A673 (cell line): Measurements from ENCODE around the gene UBXN6.

Source experiments
- CTCF ChIP-seq: fragments of 300-800, 200-600 bp; sonication (generic); conservative IDR thresholded peaks from 2 replicates; pipeline ENCODE4 v1.5.1; 2017; ENCODE audit warnings: low read depth, mild to moderate bottlenecking, antibody characterized with exemption, low read length, moderate library complexity, mixed read lengths
- EZH2 ChIP-seq: fragments of 200-600 bp; sonication (generic); IDR thresholded peaks from 2 replicates; pipeline ENCODE4 v1.6.1; 2017; ENCODE audit warnings: borderline replicate concordance, low read depth, mild to moderate bottlenecking, mixed read lengths, antibody characterized with exemption, low read length; ENCODE audit not compliant: poor library complexity, severe bottlenecking

GRCh38 chr19:4430760-4431159, 26.8 kb downstream of the UBXN6 start:
- no peak for TF ChIP-seq CTCF
- no peak for TF ChIP-seq EZH2
